Measurements from ENCODE around the gene LRP5. TPM values are rescaled to one million over a fixed set of nuclear protein-coding genes. Genes with fewer than 3 reads are reported as not detected.

The LRP5 gene
- total and polyA plus RNA-seq, 9 of the 15 experiments (the other 6 are each of a cell fraction or from before 2014, with no cell fraction given), result 0.48 to 44.2 (median 13.5) TPM

GRCh38 chr11:68459886-68460740 lies 147.7 kb downstream of the LRP5 start (continued):
- TF ChIP-seq PATZ1 (CRISPR knock-in tag; IDR thresholded peaks at IDR 0.05; ENCODE audit: borderline replicate concordance) (peak; percentile 92), MCM3 (IDR thresholded peaks at IDR 0.05) (no peak), AFF4 (CRISPR knock-in tag; IDR thresholded peaks at IDR 0.05) (peak; percentile 80; the same call in 1 of the 2 replicates), LCOR (CRISPR knock-in tag; IDR thresholded peaks at IDR 0.05) (peak; percentile 94), AFF1 (IDR thresholded peaks at IDR 0.05; ENCODE audit: low read depth in 1 of 2, partially characterized antibody in 2 of 2) (peak in 1 of 2 experiments; percentile 32), ZNF778 (CRISPR knock-in tag; IDR thresholded peaks at IDR 0.05) (no peak), RB1 (IDR thresholded peaks at IDR 0.05; ENCODE audit: low read depth) (peak; percentile 82), PRDM10 (IDR thresholded peaks at IDR 0.05; ENCODE audit: partially characterized antibody) (peak; percentile 93)

Data from K562 (cell line).